ENCODE data around the gene TOP3A.

TOP3A gene

DNA sequence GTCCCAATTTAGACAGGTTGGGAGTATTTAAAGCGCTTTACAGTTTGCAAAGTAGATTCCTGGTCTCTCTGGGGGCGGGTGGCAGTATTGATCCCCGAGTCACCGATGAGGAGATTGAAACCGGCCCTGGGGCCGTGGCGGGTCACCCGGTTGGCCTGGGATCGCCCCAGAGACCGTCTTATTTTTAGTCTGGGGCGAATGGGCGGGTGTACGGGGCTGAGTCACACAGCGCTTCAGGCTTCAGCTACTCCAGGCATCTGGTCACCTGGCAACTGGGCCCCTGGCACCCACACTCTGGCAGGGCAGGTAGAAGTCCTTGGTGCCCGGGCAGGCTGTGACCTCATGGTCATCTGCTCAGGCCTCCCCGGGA is 53.7 kb downstream of the TOP3A start:
- TF ChIP-seq TEAD4 (IDR thresholded peaks at IDR 0.05) (peak; percentile 38; the same call in 1 of the 2 replicates), NFIC (IDR thresholded peaks at IDR 0.05) (peak; percentile 30; the same call in 1 of the 2 replicates), EGR1 (IDR thresholded peaks at IDR 0.05) (0 out of 2 replicates have a peak, but pooled peaks have one; percentile 1), RAD21 (IDR thresholded peaks at IDR 0.05; ENCODE audit: low read depth) (no peak), FOXM1 (IDR thresholded peaks at IDR 0.05; ENCODE audit: borderline replicate concordance, low read depth) (no peak)

DNA sequence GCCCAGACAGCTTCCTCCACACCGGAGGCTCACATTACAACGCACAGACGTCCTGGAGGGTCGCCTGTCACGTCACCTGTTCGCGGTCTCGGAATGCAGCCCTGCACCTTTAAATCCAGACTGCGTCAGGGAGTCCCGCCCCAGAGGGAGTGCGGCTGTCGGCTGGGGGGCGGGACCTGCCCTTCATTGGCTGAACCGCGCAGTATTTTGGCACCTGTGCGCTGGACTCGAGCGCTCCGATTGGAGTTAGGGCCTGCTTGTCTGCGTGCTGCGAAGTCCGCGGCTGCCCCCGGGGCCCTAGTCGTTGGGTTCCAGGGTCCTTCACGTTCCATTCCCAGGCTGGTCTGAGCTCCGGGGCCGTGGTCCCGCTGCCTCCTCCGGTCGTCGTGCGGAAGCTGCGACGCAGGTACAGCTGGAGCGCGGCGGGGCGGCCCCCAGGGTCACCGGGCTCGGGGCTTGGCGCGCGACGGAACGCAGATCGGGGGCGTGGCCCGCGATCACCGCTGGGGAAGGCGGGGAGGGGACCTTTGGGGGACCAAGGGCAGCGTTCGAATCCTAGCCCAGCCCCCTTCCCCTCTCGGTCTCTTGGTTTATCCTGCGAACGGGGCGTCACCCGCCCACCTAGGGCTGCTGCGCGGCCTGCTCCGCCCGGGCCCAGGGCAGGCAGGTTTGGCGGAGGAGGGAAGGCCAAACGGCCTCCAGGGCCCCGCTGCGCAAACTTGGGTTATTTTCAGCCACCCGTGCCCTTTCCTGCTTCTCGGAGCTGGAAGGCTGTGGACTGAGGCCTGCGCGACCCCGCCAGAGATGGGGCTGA is 54.3 kb downstream of the TOP3A start, which contains the start of gene MIEF2:
Gene MIEF2, plus strand, starts transcription at position 331 of the 814 bp plus-strand sequence. CDS start 2,059 bp downstream, outside the sequence.
- TF ChIP-seq, protein P1, sequence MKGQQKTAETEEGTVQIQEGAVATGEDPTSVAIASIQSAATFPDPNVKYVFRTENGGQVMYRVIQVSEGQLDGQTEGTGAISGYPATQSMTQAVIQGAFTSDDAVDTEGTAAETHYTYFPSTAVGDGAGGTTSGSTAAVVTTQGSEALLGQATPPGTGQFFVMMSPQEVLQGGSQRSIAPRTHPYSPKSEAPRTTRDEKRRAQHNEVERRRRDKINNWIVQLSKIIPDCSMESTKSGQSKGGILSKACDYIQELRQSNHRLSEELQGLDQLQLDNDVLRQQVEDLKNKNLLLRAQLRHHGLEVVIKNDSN (IDR thresholded peaks at IDR 0.05) = no peak; the same call in 1 of the 2 replicates
- TF ChIP-seq CEBPB (IDR thresholded peaks at IDR 0.05) (no peak), FOXM1 (IDR thresholded peaks at IDR 0.05; ENCODE audit: borderline replicate concordance, low read depth) (no peak), TAF1 (IDR thresholded peaks at IDR 0.05; ENCODE audit: low read depth) (peak; percentile 58), RAD21 (IDR thresholded peaks at IDR 0.05; ENCODE audit: low read depth) (no peak), YY1 (IDR thresholded peaks at IDR 0.05; ENCODE audit: low read depth) (no peak), ZBTB7A (IDR thresholded peaks at IDR 0.05; ENCODE audit: low read depth) (no peak; the same call in 1 of the 2 replicates), CREB1 (IDR thresholded peaks at IDR 0.05; ENCODE audit: low read depth) (peak; percentile 57; the same call in 1 of the 2 replicates), EGR1 (IDR thresholded peaks at IDR 0.05) (peak; percentile 53; the same call in 1 of the 2 replicates), TEAD4 (IDR thresholded peaks at IDR 0.05) (peak; percentile 91), TCF12 (IDR thresholded peaks at IDR 0.05; ENCODE audit: low read depth) (peak; percentile 14; the same call in 1 of the 2 replicates), NFIC (IDR thresholded peaks at IDR 0.05) (no peak), EP300 (IDR thresholded peaks at IDR 0.05; ENCODE audit: borderline replicate concordance) (peak; percentile 13; the same call in 1 of the 2 replicates)
- TF ChIP-seq, protein P2, sequence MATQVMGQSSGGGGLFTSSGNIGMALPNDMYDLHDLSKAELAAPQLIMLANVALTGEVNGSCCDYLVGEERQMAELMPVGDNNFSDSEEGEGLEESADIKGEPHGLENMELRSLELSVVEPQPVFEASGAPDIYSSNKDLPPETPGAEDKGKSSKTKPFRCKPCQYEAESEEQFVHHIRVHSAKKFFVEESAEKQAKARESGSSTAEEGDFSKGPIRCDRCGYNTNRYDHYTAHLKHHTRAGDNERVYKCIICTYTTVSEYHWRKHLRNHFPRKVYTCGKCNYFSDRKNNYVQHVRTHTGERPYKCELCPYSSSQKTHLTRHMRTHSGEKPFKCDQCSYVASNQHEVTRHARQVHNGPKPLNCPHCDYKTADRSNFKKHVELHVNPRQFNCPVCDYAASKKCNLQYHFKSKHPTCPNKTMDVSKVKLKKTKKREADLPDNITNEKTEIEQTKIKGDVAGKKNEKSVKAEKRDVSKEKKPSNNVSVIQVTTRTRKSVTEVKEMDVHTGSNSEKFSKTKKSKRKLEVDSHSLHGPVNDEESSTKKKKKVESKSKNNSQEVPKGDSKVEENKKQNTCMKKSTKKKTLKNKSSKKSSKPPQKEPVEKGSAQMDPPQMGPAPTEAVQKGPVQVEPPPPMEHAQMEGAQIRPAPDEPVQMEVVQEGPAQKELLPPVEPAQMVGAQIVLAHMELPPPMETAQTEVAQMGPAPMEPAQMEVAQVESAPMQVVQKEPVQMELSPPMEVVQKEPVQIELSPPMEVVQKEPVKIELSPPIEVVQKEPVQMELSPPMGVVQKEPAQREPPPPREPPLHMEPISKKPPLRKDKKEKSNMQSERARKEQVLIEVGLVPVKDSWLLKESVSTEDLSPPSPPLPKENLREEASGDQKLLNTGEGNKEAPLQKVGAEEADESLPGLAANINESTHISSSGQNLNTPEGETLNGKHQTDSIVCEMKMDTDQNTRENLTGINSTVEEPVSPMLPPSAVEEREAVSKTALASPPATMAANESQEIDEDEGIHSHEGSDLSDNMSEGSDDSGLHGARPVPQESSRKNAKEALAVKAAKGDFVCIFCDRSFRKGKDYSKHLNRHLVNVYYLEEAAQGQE (IDR thresholded peaks at IDR 0.05; ENCODE audit: low read depth) = no peak
- TF ChIP-seq, protein P3, sequence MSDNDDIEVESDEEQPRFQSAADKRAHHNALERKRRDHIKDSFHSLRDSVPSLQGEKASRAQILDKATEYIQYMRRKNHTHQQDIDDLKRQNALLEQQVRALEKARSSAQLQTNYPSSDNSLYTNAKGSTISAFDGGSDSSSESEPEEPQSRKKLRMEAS (IDR thresholded peaks at IDR 0.05) = peak; percentile 65

DNA sequence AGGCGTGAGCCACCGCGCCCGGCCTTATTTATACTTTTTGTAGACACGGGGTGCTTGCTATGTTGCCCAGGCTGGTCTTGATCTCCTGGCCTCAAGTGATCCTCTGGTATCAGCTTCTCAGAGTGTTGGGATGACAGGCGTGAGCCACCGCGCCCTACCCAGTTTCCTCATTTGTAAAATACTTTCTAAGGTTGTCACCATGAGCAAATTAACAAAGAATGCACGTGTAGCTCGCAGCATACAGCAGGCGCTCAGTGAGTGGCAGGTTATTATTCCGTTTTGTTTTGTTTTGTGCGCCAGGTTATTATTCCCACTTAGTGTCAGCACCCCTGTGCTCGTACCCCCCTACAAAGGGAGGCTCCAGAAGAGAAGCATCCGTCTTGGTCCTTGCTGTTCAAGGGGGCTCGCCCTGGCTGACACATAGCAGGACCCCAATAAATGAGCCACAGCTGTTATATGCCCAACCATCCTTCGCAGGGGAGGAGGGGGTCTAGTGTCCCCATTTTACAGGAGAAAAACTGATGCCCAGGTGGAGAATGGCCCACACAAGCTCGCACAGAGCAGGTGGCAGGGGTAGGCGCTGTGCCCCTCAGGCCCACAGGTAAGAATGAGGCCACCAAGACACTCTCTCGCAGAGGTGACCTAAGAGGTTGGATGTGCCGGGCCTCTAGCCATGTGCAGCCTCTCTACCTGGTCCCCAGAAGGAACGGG is 55.0 kb downstream of the TOP3A start:
- no peak for TF ChIP-seq CEBPB (IDR thresholded peaks at IDR 0.05)
- peak; percentile 64 for TF ChIP-seq TEAD4 (IDR thresholded peaks at IDR 0.05)

DNA sequence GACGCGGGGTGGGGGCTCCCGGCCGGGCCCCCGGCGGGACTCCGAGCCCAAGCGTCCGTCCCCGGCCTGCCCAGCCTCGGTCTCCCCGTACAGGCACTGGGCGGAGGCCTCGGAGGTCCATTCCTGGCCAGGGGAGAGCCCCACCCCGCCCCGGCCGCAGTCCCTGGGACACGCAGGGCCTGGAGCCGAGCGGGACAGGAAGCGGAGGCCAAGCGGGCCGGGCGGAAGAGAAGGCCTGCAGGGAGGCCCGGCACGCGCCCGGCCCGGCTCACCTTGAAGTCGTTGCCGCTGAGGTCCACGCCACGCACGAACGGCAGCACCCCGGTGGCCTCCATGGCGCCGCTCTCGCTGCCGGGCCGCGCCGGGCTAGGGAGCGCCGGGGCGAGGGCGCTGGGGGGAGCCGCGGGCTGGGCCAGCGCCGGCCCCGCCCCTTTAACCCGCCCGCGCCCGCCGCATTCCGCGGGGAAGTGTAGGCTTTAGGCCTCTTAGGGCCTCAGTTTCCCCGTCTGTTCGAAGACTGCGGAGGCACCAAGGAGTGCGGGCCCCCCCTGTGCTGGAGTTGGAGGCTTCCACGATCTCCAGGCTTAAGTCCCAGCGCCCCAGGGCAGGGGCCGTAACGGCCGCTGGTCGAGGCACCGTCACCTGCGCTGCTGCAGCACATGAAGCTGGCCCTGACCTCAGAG is 56.3 kb downstream of the TOP3A start, which contains the start of gene FLII:
Gene FLII, minus strand, starts transcription at position 383 of the 683 bp plus-strand sequence. Its CDS starts 48 bp downstream, at position 335.
- TF ChIP-seq, protein P2 (IDR thresholded peaks at IDR 0.05; ENCODE audit: low read depth) = no peak
- TF ChIP-seq CEBPB (IDR thresholded peaks at IDR 0.05) = no peak
- TF ChIP-seq EGR1 (IDR thresholded peaks at IDR 0.05) = no peak
- TF ChIP-seq RAD21 (IDR thresholded peaks at IDR 0.05; ENCODE audit: low read depth) = no peak
- TF ChIP-seq TEAD4 (IDR thresholded peaks at IDR 0.05) = peak; percentile 68; the same call in 1 of the 2 replicates
- TF ChIP-seq ZBTB7A (IDR thresholded peaks at IDR 0.05; ENCODE audit: low read depth) = peak; percentile 33; the same call in 1 of the 2 replicates
- no peak for TF ChIP-seq NFIC (IDR thresholded peaks at IDR 0.05)
- TF ChIP-seq, protein P1 (IDR thresholded peaks at IDR 0.05) = no peak
- TF ChIP-seq CREB1 (IDR thresholded peaks at IDR 0.05; ENCODE audit: low read depth) = no peak
- TF ChIP-seq TAF1 (IDR thresholded peaks at IDR 0.05; ENCODE audit: low read depth) = peak; percentile 47; the same call in 1 of the 2 replicates
- TF ChIP-seq TCF12 (IDR thresholded peaks at IDR 0.05; ENCODE audit: low read depth) = no peak
- TF ChIP-seq, protein P3 (IDR thresholded peaks at IDR 0.05) = peak; percentile 66
- peak; percentile 70 for TF ChIP-seq YY1 (IDR thresholded peaks at IDR 0.05; ENCODE audit: low read depth)
- TF ChIP-seq EP300 (IDR thresholded peaks at IDR 0.05; ENCODE audit: borderline replicate concordance) = no peak

Measured in Ishikawa (cell line).